ENCODE results near the gene HS3ST3A1.

The HS3ST3A1 gene

GRCh38 chr17:13593757-13594156 is 8.0 kb downstream of the HS3ST3A1 start:
- no peak for FAIRE-seq
- no peak for TF ChIP-seq POLR2A (IDR thresholded peaks at IDR 0.05; ENCODE audit: low read depth, low read length)
- no peak for DNase-seq (ENCODE audit: insufficient read length, low spot score)

- FAIRE-seq = no peak
- no peak for DNase-seq (ENCODE audit: insufficient read length, low spot score)
Measured at GRCh38 chr17:13593021-13593751, 8.5 kb downstream of the HS3ST3A1 start.

GRCh38 chr17:13592427-13592826 is 9.3 kb downstream of the HS3ST3A1 start:
- DNase-seq (ENCODE audit: insufficient read length, low spot score) = no peak
- no peak for TF ChIP-seq POLR2A (IDR thresholded peaks at IDR 0.05; ENCODE audit: low read depth, low read length)
- FAIRE-seq = no peak

More at GRCh38 chr17:13593021-13593751, 8.5 kb downstream of the HS3ST3A1 start:
- TF ChIP-seq POLR2A (IDR thresholded peaks at IDR 0.05; ENCODE audit: low read depth, low read length) = no peak

GRCh38 chr17:13590441-13590840 is 11.3 kb downstream of the HS3ST3A1 start:
- peak; percentile 48 for FAIRE-seq
- DNase-seq (ENCODE audit: insufficient read length, low spot score) = no peak
- TF ChIP-seq POLR2A (IDR thresholded peaks at IDR 0.05; ENCODE audit: low read depth, low read length) = no peak

GRCh38 chr17:13589658-13590057 is 12.1 kb downstream of the HS3ST3A1 start:
- DNase-seq (ENCODE audit: insufficient read length, low spot score) (no peak), FAIRE-seq (no peak)
- TF ChIP-seq POLR2A (IDR thresholded peaks at IDR 0.05; ENCODE audit: low read depth, low read length) = no peak

GRCh38 chr17:13587487-13588338 is 14.0 kb downstream of the HS3ST3A1 start:
- no peak for DNase-seq (ENCODE audit: insufficient read length, low spot score)
- no peak for TF ChIP-seq POLR2A (IDR thresholded peaks at IDR 0.05; ENCODE audit: low read depth, low read length)
- no peak for FAIRE-seq

GRCh38 chr17:13584701-13585080 is 17.0 kb downstream of the HS3ST3A1 start:
- no peak for DNase-seq (ENCODE audit: insufficient read length, low spot score)
- FAIRE-seq = peak; percentile 95
- no peak for TF ChIP-seq POLR2A (IDR thresholded peaks at IDR 0.05; ENCODE audit: low read depth, low read length)

- TF ChIP-seq POLR2A (IDR thresholded peaks at IDR 0.05; ENCODE audit: low read depth, low read length) = no peak
- DNase-seq (ENCODE audit: insufficient read length, low spot score) = no peak
- no peak for FAIRE-seq
Measured at GRCh38 chr17:13583996-13584700, 17.6 kb downstream of the HS3ST3A1 start.

- TF ChIP-seq POLR2A (IDR thresholded peaks at IDR 0.05; ENCODE audit: low read depth, low read length) = no peak
- DNase-seq (ENCODE audit: insufficient read length, low spot score) (no peak), FAIRE-seq (no peak)
Measured at GRCh38 chr17:13582776-13583547, 18.8 kb downstream of the HS3ST3A1 start.

GRCh38 chr17:13581925-13582324 is 19.8 kb downstream of the HS3ST3A1 start:
- TF ChIP-seq POLR2A (IDR thresholded peaks at IDR 0.05; ENCODE audit: low read depth, low read length) = no peak
- FAIRE-seq (peak; percentile 27), DNase-seq (ENCODE audit: insufficient read length, low spot score) (no peak)

GRCh38 chr17:13580790-13581189 is 20.9 kb downstream of the HS3ST3A1 start:
- DNase-seq (ENCODE audit: insufficient read length, low spot score) (no peak), FAIRE-seq (no peak)
- no peak for TF ChIP-seq POLR2A (IDR thresholded peaks at IDR 0.05; ENCODE audit: low read depth, low read length)

GRCh38 chr17:13576661-13577526 is 24.8 kb downstream of the HS3ST3A1 start:
- DNase-seq (ENCODE audit: insufficient read length, low spot score) (no peak), FAIRE-seq (no peak)
- TF ChIP-seq POLR2A (IDR thresholded peaks at IDR 0.05; ENCODE audit: low read depth, low read length) = no peak

Data from H54 (cell line).